Prostate gland (tissue), 2 donors: ENCODE measurements around the gene RPUSD1.

Experiments used
- POLR2A ChIP-seq: fragments of 450-650 bp; IDR thresholded peaks from one replicate; pipeline ENCODE4 v1.6.1; 2016; ENCODE audit warnings: antibody characterized with exemption, mild to moderate bottlenecking
- TF ChIP-seq, protein P1 (sequence below), 4 experiments: fragments of 200-600 bp in 2 of 4; fragments of 450-650 bp in 2 of 4; sonication (generic) in 2 of 4; IDR thresholded peaks; 1 replicate in 3 of 4; 2 replicates in 1 of 4; pipeline ENCODE4 v1.5.1; 2016 to 2019; ENCODE audit warnings: antibody characterized with exemption in 4 of 4, mild to moderate bottlenecking in 2 of 4, moderate library complexity in 2 of 4

DNA sequence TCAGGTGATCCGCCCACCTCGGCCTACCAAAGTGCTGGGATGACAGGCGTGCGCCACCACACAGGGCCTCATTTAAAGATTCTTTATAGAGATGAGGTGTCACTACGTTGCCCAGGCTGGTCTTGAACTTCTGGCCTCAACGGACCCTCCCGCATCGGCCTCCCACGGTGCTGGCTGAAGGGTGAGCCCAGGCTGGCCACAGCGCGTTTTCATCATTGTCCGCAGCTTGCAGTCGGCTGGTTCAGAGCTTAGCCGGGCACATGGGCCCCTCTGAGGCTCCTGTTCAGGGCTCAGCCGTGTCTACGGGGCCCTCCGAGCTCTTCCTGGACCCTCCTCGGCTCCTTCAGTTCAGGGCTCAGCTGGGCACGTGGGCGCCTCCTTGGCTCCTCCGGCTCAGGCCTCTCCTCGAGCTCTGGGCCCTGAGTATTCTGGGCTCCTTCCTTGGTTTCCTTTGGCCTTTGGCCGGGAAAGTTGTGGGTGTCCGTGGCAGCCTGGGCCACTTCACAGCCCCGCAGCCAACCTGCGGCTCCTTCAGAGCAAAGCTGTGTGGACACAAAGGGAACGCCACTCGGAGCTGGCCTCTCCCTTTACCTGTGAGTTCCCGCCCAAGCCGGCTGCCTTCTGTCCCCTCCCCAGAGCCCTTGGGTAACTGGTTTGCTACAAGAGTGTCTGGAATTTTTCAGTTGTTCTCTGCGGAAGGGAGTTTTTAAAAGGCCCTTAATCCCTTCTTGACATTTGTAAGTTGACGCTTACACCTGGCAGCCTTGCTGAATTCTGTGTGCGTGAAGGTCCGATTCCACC lies 28.9 kb downstream of the RPUSD1 start:
- TF ChIP-seq, protein P1, sequence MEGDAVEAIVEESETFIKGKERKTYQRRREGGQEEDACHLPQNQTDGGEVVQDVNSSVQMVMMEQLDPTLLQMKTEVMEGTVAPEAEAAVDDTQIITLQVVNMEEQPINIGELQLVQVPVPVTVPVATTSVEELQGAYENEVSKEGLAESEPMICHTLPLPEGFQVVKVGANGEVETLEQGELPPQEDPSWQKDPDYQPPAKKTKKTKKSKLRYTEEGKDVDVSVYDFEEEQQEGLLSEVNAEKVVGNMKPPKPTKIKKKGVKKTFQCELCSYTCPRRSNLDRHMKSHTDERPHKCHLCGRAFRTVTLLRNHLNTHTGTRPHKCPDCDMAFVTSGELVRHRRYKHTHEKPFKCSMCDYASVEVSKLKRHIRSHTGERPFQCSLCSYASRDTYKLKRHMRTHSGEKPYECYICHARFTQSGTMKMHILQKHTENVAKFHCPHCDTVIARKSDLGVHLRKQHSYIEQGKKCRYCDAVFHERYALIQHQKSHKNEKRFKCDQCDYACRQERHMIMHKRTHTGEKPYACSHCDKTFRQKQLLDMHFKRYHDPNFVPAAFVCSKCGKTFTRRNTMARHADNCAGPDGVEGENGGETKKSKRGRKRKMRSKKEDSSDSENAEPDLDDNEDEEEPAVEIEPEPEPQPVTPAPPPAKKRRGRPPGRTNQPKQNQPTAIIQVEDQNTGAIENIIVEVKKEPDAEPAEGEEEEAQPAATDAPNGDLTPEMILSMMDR (IDR thresholded peaks at IDR 0.05): no peak
- TF ChIP-seq POLR2A: no peak
